22Rv1 (cell line): ENCODE results near the gene CAMKK1.

Experiments used
- ZFX ChIP-seq: fragments of 450-650 bp; IDR thresholded peaks from 2 replicates; pipeline ENCODE4 v1.6.1; 2017; ENCODE audit warnings: antibody characterized with exemption, borderline replicate concordance
- TF ChIP-seq, protein P1 (sequence below): fragments of 450-650 bp; IDR thresholded peaks from 2 replicates; pipeline ENCODE4 v1.5.1; 2017; ENCODE audit warnings: mild to moderate bottlenecking

DNA sequence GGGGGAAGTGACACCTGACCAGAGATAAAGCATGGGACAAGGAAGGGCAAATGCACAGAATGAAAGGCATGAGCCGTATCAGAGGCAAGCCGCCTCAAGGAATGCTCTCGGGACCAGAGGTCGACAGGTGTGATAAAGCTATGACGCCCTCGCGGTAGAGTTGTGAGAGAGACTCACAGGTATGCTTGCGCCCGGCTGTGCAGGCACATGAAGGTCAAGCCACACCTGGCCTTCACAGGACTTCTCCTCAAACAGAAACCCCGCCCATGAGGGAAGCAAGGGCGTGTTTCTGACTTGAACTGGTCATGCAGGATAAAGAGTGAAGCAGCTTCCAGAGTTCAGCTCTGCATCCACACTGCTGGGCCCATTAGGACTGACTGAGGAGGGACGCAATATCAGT lies 54.6 kb downstream of the CAMKK1 start:
- TF ChIP-seq, protein P1, sequence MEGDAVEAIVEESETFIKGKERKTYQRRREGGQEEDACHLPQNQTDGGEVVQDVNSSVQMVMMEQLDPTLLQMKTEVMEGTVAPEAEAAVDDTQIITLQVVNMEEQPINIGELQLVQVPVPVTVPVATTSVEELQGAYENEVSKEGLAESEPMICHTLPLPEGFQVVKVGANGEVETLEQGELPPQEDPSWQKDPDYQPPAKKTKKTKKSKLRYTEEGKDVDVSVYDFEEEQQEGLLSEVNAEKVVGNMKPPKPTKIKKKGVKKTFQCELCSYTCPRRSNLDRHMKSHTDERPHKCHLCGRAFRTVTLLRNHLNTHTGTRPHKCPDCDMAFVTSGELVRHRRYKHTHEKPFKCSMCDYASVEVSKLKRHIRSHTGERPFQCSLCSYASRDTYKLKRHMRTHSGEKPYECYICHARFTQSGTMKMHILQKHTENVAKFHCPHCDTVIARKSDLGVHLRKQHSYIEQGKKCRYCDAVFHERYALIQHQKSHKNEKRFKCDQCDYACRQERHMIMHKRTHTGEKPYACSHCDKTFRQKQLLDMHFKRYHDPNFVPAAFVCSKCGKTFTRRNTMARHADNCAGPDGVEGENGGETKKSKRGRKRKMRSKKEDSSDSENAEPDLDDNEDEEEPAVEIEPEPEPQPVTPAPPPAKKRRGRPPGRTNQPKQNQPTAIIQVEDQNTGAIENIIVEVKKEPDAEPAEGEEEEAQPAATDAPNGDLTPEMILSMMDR = no peak
- no peak for TF ChIP-seq ZFX
